H1 (cell line): Measurements from ENCODE around the gene ORC5. TPM values are rescaled to one million over a fixed set of nuclear protein-coding genes. Genes with fewer than 3 reads are reported as not detected.

Source experiments
- CTCF ChIA-PET: fragments of 300-600 bp; sonication (Branson Sonifier 250); formaldehyde crosslinking; loops from one replicate; lab custom pipeline; 2021; ENCODE audit not compliant: partially characterized antibody; lab: Charles Lee
- POLR2A ChIA-PET: fragments of 300-600 bp; sonication (Branson Sonifier 250); formaldehyde crosslinking; loops from one replicate; lab custom pipeline; 2021; ENCODE audit warnings: inconsistent platforms; ENCODE audit not compliant: partially characterized antibody; lab: Charles Lee
- DNase-seq, 2 experiments: peaks; one replicate each; pipeline versions ENCODE4 v3.0.0 to v3.0.0-alpha.2; 2010 to 2022; ENCODE audit warnings: low spot score in 2 of 2, low read depth in 1 of 2, mixed read lengths in 1 of 2
- FAIRE-seq: peaks from 2 replicates; lab custom pipeline; 2011; peaks lifted over from hg19 to GRCh38; lab: Jason Lieb, UNC
- H2AFZ ChIP-seq: 2 replicates; pipeline ENCODE4 v1.8.1; 2012; ENCODE audit warnings: low read length, inconsistent platforms
- H2AK5ac ChIP-seq: 2 replicates; pipeline ENCODE4 v1.6.1; 2013; ENCODE audit warnings: low read depth, low read length
- H2BK120ac ChIP-seq: replicated peaks from 2 replicates; pipeline ENCODE3; 2013; ENCODE audit warnings: low read depth, low read length, inconsistent platforms
- H2BK12ac ChIP-seq: 2 replicates; pipeline ENCODE4 v1.6.1; 2013; ENCODE audit warnings: low read depth, low read length
- H2BK15ac ChIP-seq: 2 replicates; pipeline ENCODE4 v1.6.1; 2013; ENCODE audit warnings: low read length
- H2BK20ac ChIP-seq: 2 replicates; pipeline ENCODE4 v1.6.1; 2013; ENCODE audit warnings: low read length
- H2BK5ac ChIP-seq: 2 replicates; pipeline ENCODE4 v1.6.1; 2013; ENCODE audit warnings: low read depth, low read length
- H3K14ac ChIP-seq: 2 replicates; pipeline ENCODE4 v1.6.1; 2013; ENCODE audit warnings: inconsistent platforms; ENCODE audit not compliant: insufficient read length
- H3K18ac ChIP-seq: 2 replicates; pipeline ENCODE4 v1.6.1; 2013; ENCODE audit warnings: low read length; ENCODE audit errors: extremely low read depth
- H3K23ac ChIP-seq: 2 replicates; pipeline ENCODE4 v1.6.1; 2013; ENCODE audit warnings: inconsistent platforms; ENCODE audit not compliant: insufficient read length
- H3K23me2 ChIP-seq: 2 replicates; pipeline ENCODE4 v1.6.1; 2013; ENCODE audit warnings: low read depth, low read length
- H3K27ac ChIP-seq: 2 replicates; pipeline ENCODE4 v1.6.1; 2011; ENCODE audit warnings: low read depth, low read length, inconsistent platforms
- H3K27me3 ChIP-seq, 4 experiments: replicated peaks in 1 of 4; 1 replicate in 1 of 4; 2 replicates in 3 of 4; pipeline versions ENCODE4 v1.6.1 to v1.8.1; 2011 to 2013; ENCODE audit warnings: low read length in 3 of 4, mild to moderate bottlenecking in 3 of 4, inconsistent platforms in 2 of 4, mixed read lengths in 2 of 4, moderate library complexity in 1 of 4; ENCODE audit not compliant: control insufficient read depth in 3 of 4, insufficient read depth in 3 of 4; ENCODE audit errors: extremely low read depth in 1 of 4
- H3K36me3 ChIP-seq, 4 experiments: 2 replicates each; pipeline versions ENCODE4 v1.6.1 to v1.8.1; 2011 to 2013; ENCODE audit warnings: mild to moderate bottlenecking in 4 of 4, low read length in 3 of 4, moderate library complexity in 2 of 4, control low read depth in 1 of 4, inconsistent platforms in 1 of 4; ENCODE audit not compliant: insufficient read depth in 4 of 4, control insufficient read depth in 2 of 4
- H3K4ac ChIP-seq: replicated peaks from 2 replicates; pipeline ENCODE3; 2013; ENCODE audit warnings: low read length, low read depth, mixed read lengths, inconsistent platforms; ENCODE audit not compliant: insufficient read length
- H3K4me1 ChIP-seq, 4 experiments: replicated peaks in 1 of 4; 1 replicate in 1 of 4; 2 replicates in 3 of 4; pipeline versions ENCODE4 v1.6.1 to v1.8.1; 2011 to 2013; ENCODE audit warnings: low read length in 3 of 4, inconsistent platforms in 2 of 4, mixed read lengths in 1 of 4; ENCODE audit not compliant: insufficient read depth in 4 of 4, control insufficient read depth in 3 of 4
- H3K4me2 ChIP-seq, 2 experiments: 2 replicates each; pipeline versions ENCODE4 v1.6.1 to v1.8.1; 2011 to 2013; ENCODE audit warnings: low read depth in 2 of 2, low read length in 2 of 2, control low read depth in 1 of 2, inconsistent platforms in 1 of 2, mild to moderate bottlenecking in 1 of 2; ENCODE audit not compliant: insufficient read depth in 1 of 2
- H3K4me3 ChIP-seq, 4 experiments: fragments of 200-600, 300-600 bp in 1 of 4; sonication (generic), shearing (Covaris generic), sonication (Bioruptor Twin) in 1 of 4; 2 replicates each; pipeline versions ENCODE4 v1.5.1 to v1.8.1; 2011 to 2016; ENCODE audit warnings: low read length in 4 of 4, low read depth in 3 of 4, control low read depth in 2 of 4, inconsistent platforms in 2 of 4, mild to moderate bottlenecking in 2 of 4, mixed read lengths in 1 of 4, moderate library complexity in 1 of 4; ENCODE audit not compliant: insufficient read depth in 2 of 4; ENCODE audit errors: extremely low read depth in 1 of 4
- H3K56ac ChIP-seq: replicated peaks from 2 replicates; pipeline ENCODE3; 2013; ENCODE audit warnings: low read depth, mild to moderate bottlenecking, mixed read lengths, low read length, inconsistent platforms; ENCODE audit not compliant: insufficient read length
- H3K79me1 ChIP-seq: 2 replicates; pipeline ENCODE4 v1.6.1; 2013; ENCODE audit warnings: low read depth, low read length, control low read depth
- H3K79me2 ChIP-seq, 2 experiments: 2 replicates each; pipeline versions ENCODE4 v1.6.1 to v1.8.1; 2012 to 2013; ENCODE audit warnings: low read length in 2 of 2, mild to moderate bottlenecking in 2 of 2, inconsistent platforms in 1 of 2; ENCODE audit not compliant: insufficient read depth in 2 of 2, control insufficient read depth in 1 of 2
- H3K9ac ChIP-seq, 4 experiments: replicated peaks in 1 of 4; 1 replicate in 1 of 4; 2 replicates in 3 of 4; pipeline versions ENCODE4 v1.6.1 to v1.8.1; 2011 to 2013; ENCODE audit warnings: low read depth in 3 of 4, low read length in 3 of 4, control low read depth in 2 of 4, mild to moderate bottlenecking in 2 of 4, moderate library complexity in 2 of 4, inconsistent platforms in 1 of 4; ENCODE audit errors: extremely low read depth in 1 of 4
- H3K9me3 ChIP-seq, 2 experiments: 2 replicates each; pipeline versions ENCODE4 v1.6.1 to v1.8.1; 2012 to 2013; ENCODE audit warnings: mild to moderate bottlenecking in 2 of 2, moderate library complexity in 2 of 2, control low read depth in 1 of 2, inconsistent platforms in 1 of 2, low read depth in 1 of 2, low read length in 1 of 2, mixed read lengths in 1 of 2; ENCODE audit not compliant: insufficient read depth in 2 of 2
- H4K20me1 ChIP-seq, 2 experiments: replicated peaks in 1 of 2; 2 replicates each; pipeline versions ENCODE3 to v1.8.1; 2011 to 2013; ENCODE audit warnings: inconsistent platforms in 2 of 2, low read length in 2 of 2, mild to moderate bottlenecking in 1 of 2; ENCODE audit not compliant: insufficient read depth in 2 of 2, control insufficient read depth in 1 of 2
- H4K5ac ChIP-seq: 2 replicates; pipeline ENCODE4 v1.6.1; 2013; ENCODE audit warnings: low read length, low read depth, mixed read lengths, inconsistent platforms; ENCODE audit not compliant: insufficient read length
- H4K8ac ChIP-seq: 2 replicates; pipeline ENCODE4 v1.8.0; 2013; ENCODE audit warnings: mild to moderate bottlenecking, moderate library complexity, low read length, inconsistent platforms; ENCODE audit not compliant: insufficient read depth; ENCODE audit errors: extremely low read depth
- H4K91ac ChIP-seq: replicated peaks from 2 replicates; pipeline ENCODE3; 2013; ENCODE audit warnings: low read length, mixed read lengths, inconsistent platforms; ENCODE audit not compliant: insufficient read length
- BCL11A ChIP-seq, 2 experiments: IDR thresholded peaks; one replicate each; pipeline ENCODE4 v1.6.1; 2011; ENCODE audit warnings: low read depth in 2 of 2, low read length in 2 of 2, mild to moderate bottlenecking in 2 of 2
- CEBPB ChIP-seq: IDR thresholded peaks from 2 replicates; pipeline ENCODE4 v1.6.1; 2012; ENCODE audit warnings: low read depth, low read length
- CREB1 ChIP-seq: IDR thresholded peaks from 2 replicates; pipeline ENCODE4 v1.6.1; 2012; ENCODE audit warnings: inconsistent platforms
- EP300 ChIP-seq, 2 experiments: IDR thresholded peaks; 1 replicate in 1 of 2; 2 replicates in 1 of 2; pipeline ENCODE4 v1.6.1; 2011 to 2012; ENCODE audit warnings: low read depth in 2 of 2, low read length in 2 of 2, mild to moderate bottlenecking in 2 of 2, borderline replicate concordance in 1 of 2, inconsistent platforms in 1 of 2, moderate library complexity in 1 of 2
- HDAC2 ChIP-seq, 2 experiments: fragments of 300-600 bp in 1 of 2; sonication (generic) in 1 of 2; IDR thresholded peaks; 2 replicates each; pipeline ENCODE4 v1.6.1; 2011 to 2012; ENCODE audit warnings: low read depth in 2 of 2, low read length in 2 of 2, mild to moderate bottlenecking in 2 of 2, moderate library complexity in 2 of 2, borderline replicate concordance in 1 of 2, inconsistent platforms in 1 of 2
- KDM4A ChIP-seq: IDR thresholded peaks from one replicate; pipeline ENCODE4 v1.7.1; 2012; ENCODE audit warnings: low read depth, mild to moderate bottlenecking, moderate library complexity, low read length, inconsistent platforms; ENCODE audit not compliant: severe bottlenecking
- MAFK ChIP-seq: IDR thresholded peaks from 2 replicates; pipeline ENCODE4 v1.6.1; 2012; ENCODE audit warnings: low read depth, mild to moderate bottlenecking, improper control_type of control experiment, low read length
- MAX ChIP-seq: IDR thresholded peaks from 2 replicates; pipeline ENCODE4 v1.6.1; 2012; ENCODE audit warnings: inconsistent platforms
- NANOG ChIP-seq: IDR thresholded peaks from 2 replicates; pipeline ENCODE4 v1.6.1; 2011; ENCODE audit warnings: low read length, low read depth, mild to moderate bottlenecking, inconsistent platforms; ENCODE audit not compliant: insufficient read depth, poor library complexity, severe bottlenecking
- POLR2AphosphoS5 ChIP-seq: IDR thresholded peaks from 2 replicates; pipeline ENCODE4 v1.6.1; 2011; ENCODE audit warnings: low read depth, low read length
- SP4 ChIP-seq: IDR thresholded peaks from 2 replicates; pipeline ENCODE4 v1.6.1; 2012; ENCODE audit warnings: low read length, inconsistent platforms
- WGBS, 2 experiments: shearing (Covaris generic) in 1 of 2; methylation state at CpG; one replicate each; pipeline versions ENCODE4 v1.1.6 to v1.1.7; 2013 to 2015; ENCODE audit warnings: low lambda C conversion rate in 2 of 2, mixed read lengths in 2 of 2, inconsistent platforms in 1 of 2, low coverage in 1 of 2, missing lambda C conversion rate in 1 of 2; ENCODE audit not compliant: insufficient replicate concordance in 2 of 2, insufficient coverage in 1 of 2, insufficient read length in 1 of 2; ENCODE audit errors: extremely low coverage in 1 of 2, missing lambda C conversion rate in 1 of 2; 5-methylcytosine and 5-hydroxymethylcytosine counted together
- polyA plus RNA-seq, 7 experiments: library from polyadenylated mRNA; depleted of rRNA in 3 of 7; stranded (reverse) in 5 of 7; unstranded in 2 of 7; fragments of >200 nt in 5 of 7; fragments of 200-250 nt in 2 of 7; gene quantifications; 1 replicate in 5 of 7; 2 replicates in 1 of 7; 4 replicates in 1 of 7; pipeline versions ENCODE4 v1.2.1 to v1.2.3, GENCODE V29; 2011 to 2013; ENCODE audit warnings: missing spikeins in 2 of 7, mixed read lengths in 2 of 7
- total RNA-seq: library from RNA; stranded (reverse); fragmentation: NEBNext Ultra II Directional; extraction: Animal tissue kit (Norgen Biotek cat#: 25700); gene quantifications from 2 replicates; pipeline ENCODE4 v1.2.1, GENCODE V29; 2021

Gene ORC5
- total and polyA plus RNA-seq, 2 of the 8 experiments (the other 6 are each of a cell fraction or from before 2014, with no cell fraction given), result 7.7 to 19.9 TPM

- no peak overlapping the region for H4K5ac ChIP-seq
- H2BK15ac ChIP-seq, result no peak overlapping the region
- H3K56ac ChIP-seq, result no peak overlapping the region
- H2BK20ac ChIP-seq, result no peak overlapping the region
- H3K14ac ChIP-seq, result no peak overlapping the region
- H3K79me1 ChIP-seq, result no peaks in the 10 kb centered on the region
- ChIA-PET POLR2A (interaction anchor here (0.9 to 1.0 kb wide), 2 partner anchors 16 to 24 kb away, joined by 3 read pairs; no protein-coding TSS in a partner anchor), CTCF (interaction anchor here (0.8 kb wide), 1 partner anchor 10 kb away, joined by 3 read pairs; no protein-coding TSS in a partner anchor)
- no peak overlapping the region for H3K27ac ChIP-seq
- H4K20me1 ChIP-seq, result peaks cover 0 to 1% of the 10 kb centered on the region in 2 experiments
- no peak overlapping the region for H2AFZ ChIP-seq
- no peak overlapping the region for H2BK5ac ChIP-seq
- H3K4me3 ChIP-seq, result no peak overlapping the region
- 96% methylated on average over 1 of the region's 1 CpG; no CpG with 5 or more reads in 1 of the 2 experiments for WGBS, 2 experiments
- peaks cover 0 to 42% (median 13%) of the 10 kb centered on the region in 4 experiments; a peak in 7 of 8 replicates for H3K36me3 ChIP-seq
- H2AK5ac ChIP-seq, result no peak overlapping the region
- H3K9me3 ChIP-seq, result no peaks in the 10 kb centered on the region
- H4K8ac ChIP-seq, result no peak overlapping the region
- H3K9ac ChIP-seq, result no peak overlapping the region
- DNase-seq (no peak), FAIRE-seq (no peak)
- no peaks in the 10 kb centered on the region for H3K4me1 ChIP-seq
- H4K91ac ChIP-seq, result no peak overlapping the region
- no peak overlapping the region for H3K4ac ChIP-seq
- no peaks in the 10 kb centered on the region for H3K27me3 ChIP-seq
- H2BK12ac ChIP-seq, result no peak overlapping the region
- H3K79me2 ChIP-seq, result no peaks in the 10 kb centered on the region
- H2BK120ac ChIP-seq, result no peak overlapping the region
- H3K23me2 ChIP-seq, result no peaks in the 10 kb centered on the region
- H3K23ac ChIP-seq, result no peak overlapping the region
- H3K4me2 ChIP-seq, result no peak overlapping the region
- H3K18ac ChIP-seq, result no peak overlapping the region
- no peak for TF ChIP-seq CEBPB
- no peak for TF ChIP-seq CREB1
- TF ChIP-seq POLR2AphosphoS5, result no peak
- TF ChIP-seq NANOG, result no peak
- no peak for TF ChIP-seq HDAC2 (IDR thresholded peaks at IDR 0.05; ENCODE audit: borderline replicate concordance in 1 of 2, low read depth in 2 of 2, low read length in 2 of 2)
- no peak for TF ChIP-seq KDM4A
- TF ChIP-seq BCL11A (IDR thresholded peaks at IDR 0.05; ENCODE audit: low read depth in 2 of 2, low read length in 2 of 2), result no peak
- no peak for TF ChIP-seq MAX
- TF ChIP-seq EP300 (IDR thresholded peaks at IDR 0.05; ENCODE audit: borderline replicate concordance in 1 of 2, low read depth in 2 of 2, low read length in 2 of 2), result no peak
- no peak for TF ChIP-seq MAFK
- no peak for TF ChIP-seq SP4
Measured at GRCh38 chr7:104192434-104192833, 15.4 kb downstream of the ORC5 start.
